Measurements from ENCODE around the gene CFAP97D2. TPM values are rescaled to one million over a fixed set of nuclear protein-coding genes. Genes with fewer than 3 reads are reported as not detected.

Gene CFAP97D2
- total RNA-seq, 2 experiments from 2014 or later = 0.47 to 0.52 TPM

DNA sequence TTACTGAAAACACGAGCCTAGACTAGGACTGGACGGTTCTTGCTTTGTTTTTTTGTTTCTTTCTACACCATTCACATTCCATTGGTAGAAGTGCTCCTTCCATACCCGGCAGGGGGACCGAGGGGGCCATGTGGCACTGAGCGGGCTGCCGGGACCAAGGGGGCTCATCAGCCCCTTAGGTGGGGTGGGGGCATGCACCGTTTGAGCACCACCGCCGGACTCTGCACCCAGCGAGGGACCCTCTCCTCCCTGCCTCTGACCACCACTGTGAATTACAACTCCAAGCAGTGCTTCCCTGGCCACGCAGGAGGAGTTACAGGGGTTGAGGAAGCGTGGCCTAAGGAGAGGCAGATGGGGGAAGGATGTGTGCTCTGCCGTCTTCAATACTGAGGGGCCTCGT is 15.0 kb upstream of the CFAP97D2 start:
- ATAC-seq (ENCODE audit: poor library complexity) (no peak), DNase-seq (no peak)
- Histone ChIP-seq H3K4me1 (ENCODE audit: insufficient read depth, low read length) (peaks cover 71% of the 10 kb centered on the region), H3K4me3 (ENCODE audit: low read length) (no peak overlapping the region), H3K36me3 (ENCODE audit: insufficient read depth, low read length) (no peaks in the 10 kb centered on the region), H3K27me3 (ENCODE audit: control insufficient read depth in 1 of 2, insufficient read depth in 2 of 2, low read length in 2 of 2) (no peaks in the 10 kb centered on the region), H3K9me3 (ENCODE audit: control insufficient read depth in 1 of 2, insufficient read depth in 1 of 2, low read length in 2 of 2) (peaks cover 0 to 6% of the 10 kb centered on the region in 2 experiments), H3K27ac (ENCODE audit: low read depth in 1 of 2, low read length in 2 of 2) (no peak overlapping the region)
- POLR2A ChIA-PET = interaction anchor here (0.6 to 4.9 kb wide), 4 partner anchors 12 to 33 kb away, joined by 3 to 50 read pairs (median 4); no protein-coding TSS in a partner anchor
- no peaks in the 10 kb centered on the region for H3K9me3 Mint-ChIP-seq
- no peaks in the 10 kb centered on the region for H3K27me3 Mint-ChIP-seq
- H3K4me1 Mint-ChIP-seq (ENCODE audit: low read depth) = peaks cover 89% of the 10 kb centered on the region
- H3K36me3 Mint-ChIP-seq (ENCODE audit: low read depth) = no peaks in the 10 kb centered on the region
- TF ChIP-seq, protein P1, sequence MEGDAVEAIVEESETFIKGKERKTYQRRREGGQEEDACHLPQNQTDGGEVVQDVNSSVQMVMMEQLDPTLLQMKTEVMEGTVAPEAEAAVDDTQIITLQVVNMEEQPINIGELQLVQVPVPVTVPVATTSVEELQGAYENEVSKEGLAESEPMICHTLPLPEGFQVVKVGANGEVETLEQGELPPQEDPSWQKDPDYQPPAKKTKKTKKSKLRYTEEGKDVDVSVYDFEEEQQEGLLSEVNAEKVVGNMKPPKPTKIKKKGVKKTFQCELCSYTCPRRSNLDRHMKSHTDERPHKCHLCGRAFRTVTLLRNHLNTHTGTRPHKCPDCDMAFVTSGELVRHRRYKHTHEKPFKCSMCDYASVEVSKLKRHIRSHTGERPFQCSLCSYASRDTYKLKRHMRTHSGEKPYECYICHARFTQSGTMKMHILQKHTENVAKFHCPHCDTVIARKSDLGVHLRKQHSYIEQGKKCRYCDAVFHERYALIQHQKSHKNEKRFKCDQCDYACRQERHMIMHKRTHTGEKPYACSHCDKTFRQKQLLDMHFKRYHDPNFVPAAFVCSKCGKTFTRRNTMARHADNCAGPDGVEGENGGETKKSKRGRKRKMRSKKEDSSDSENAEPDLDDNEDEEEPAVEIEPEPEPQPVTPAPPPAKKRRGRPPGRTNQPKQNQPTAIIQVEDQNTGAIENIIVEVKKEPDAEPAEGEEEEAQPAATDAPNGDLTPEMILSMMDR (IDR thresholded peaks at IDR 0.05) = no peak
- H3K27ac Mint-ChIP-seq = peak overlapping the region; percentile 69
- H3K4me3 Mint-ChIP-seq = no peak overlapping the region
- intact Hi-C loops (cut with DNase I, micrococcal nuclease) = loop anchor here in 1 of 2 experiments (5.0 kb wide), 1 partner anchor 37 kb away; no protein-coding TSS in a partner anchor
- CTCF ChIA-PET = no interaction called here

DNA sequence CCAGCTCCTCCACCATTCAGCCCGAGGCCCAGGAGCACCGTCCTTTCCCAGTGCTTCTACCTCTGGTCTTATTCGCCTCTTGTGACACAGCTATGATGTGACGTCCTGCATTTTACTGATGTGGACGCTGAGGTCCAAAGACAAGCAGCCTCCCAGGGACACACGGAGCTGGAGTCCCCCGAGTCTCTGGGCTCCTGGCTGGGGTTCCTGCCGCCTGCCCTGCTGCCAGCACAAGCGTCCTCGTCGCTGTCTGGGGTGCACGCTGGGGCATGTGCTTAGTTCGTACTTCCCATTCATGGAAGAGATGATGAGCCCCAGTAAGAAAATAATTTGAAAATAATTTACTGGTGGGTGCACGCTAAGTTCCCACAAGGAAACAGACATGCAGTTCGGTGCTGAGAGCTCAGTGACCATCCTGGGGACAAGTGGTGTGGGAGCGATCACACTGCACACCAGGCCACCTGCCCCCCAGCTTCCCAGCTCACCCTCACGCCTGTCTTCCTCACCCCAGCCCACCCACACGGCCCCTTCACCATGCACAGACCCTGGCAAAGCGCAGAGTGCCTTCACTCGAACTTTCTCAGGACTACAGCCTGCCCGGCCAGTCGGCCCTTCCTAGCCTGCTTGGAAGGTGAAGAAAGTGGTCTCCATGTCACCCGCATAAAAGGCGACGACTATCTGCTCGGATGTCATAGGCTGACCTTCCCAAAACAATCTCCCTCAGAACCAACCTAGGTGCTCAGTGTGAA is 14.2 kb upstream of the CFAP97D2 start:
- intact Hi-C loops (cut with DNase I, micrococcal nuclease) = loop anchor here (5.0 kb wide), 2 partner anchors 38 to 42 kb away; no protein-coding TSS in a partner anchor
- CTCF ChIA-PET = no interaction called here
- H3K4me3 ChIP-seq (ENCODE audit: low read length) = no peak overlapping the region
- DNase-seq (no peak), ATAC-seq (ENCODE audit: poor library complexity) (no peak)
- Mint-ChIP-seq H3K4me3 (peak overlapping the region; percentile 25), H3K36me3 (ENCODE audit: low read depth) (no peaks in the 10 kb centered on the region), H3K4me1 (ENCODE audit: low read depth) (peaks cover 81% of the 10 kb centered on the region), H3K27ac (peak overlapping the region; percentile 69), H3K27me3 (no peaks in the 10 kb centered on the region), H3K9me3 (no peaks in the 10 kb centered on the region)
- H3K27ac ChIP-seq (ENCODE audit: low read depth in 1 of 2, low read length in 2 of 2) = no peak overlapping the region
- H3K27me3 ChIP-seq (ENCODE audit: control insufficient read depth in 1 of 2, insufficient read depth in 2 of 2, low read length in 2 of 2) = no peaks in the 10 kb centered on the region
- TF ChIP-seq, protein P1 (IDR thresholded peaks at IDR 0.05) = no peak
- H3K9me3 ChIP-seq (ENCODE audit: control insufficient read depth in 1 of 2, insufficient read depth in 1 of 2, low read length in 2 of 2) = peaks cover 0 to 6% of the 10 kb centered on the region in 2 experiments
- POLR2A ChIA-PET = interaction anchor here (1.5 to 4.9 kb wide), 3 partner anchors 13 to 22 kb away, joined by 4 to 50 read pairs (median 19); no protein-coding TSS in a partner anchor
- no peaks in the 10 kb centered on the region for H3K36me3 ChIP-seq (ENCODE audit: insufficient read depth, low read length)
- H3K4me1 ChIP-seq (ENCODE audit: insufficient read depth, low read length) = peaks cover 71% of the 10 kb centered on the region

DNA sequence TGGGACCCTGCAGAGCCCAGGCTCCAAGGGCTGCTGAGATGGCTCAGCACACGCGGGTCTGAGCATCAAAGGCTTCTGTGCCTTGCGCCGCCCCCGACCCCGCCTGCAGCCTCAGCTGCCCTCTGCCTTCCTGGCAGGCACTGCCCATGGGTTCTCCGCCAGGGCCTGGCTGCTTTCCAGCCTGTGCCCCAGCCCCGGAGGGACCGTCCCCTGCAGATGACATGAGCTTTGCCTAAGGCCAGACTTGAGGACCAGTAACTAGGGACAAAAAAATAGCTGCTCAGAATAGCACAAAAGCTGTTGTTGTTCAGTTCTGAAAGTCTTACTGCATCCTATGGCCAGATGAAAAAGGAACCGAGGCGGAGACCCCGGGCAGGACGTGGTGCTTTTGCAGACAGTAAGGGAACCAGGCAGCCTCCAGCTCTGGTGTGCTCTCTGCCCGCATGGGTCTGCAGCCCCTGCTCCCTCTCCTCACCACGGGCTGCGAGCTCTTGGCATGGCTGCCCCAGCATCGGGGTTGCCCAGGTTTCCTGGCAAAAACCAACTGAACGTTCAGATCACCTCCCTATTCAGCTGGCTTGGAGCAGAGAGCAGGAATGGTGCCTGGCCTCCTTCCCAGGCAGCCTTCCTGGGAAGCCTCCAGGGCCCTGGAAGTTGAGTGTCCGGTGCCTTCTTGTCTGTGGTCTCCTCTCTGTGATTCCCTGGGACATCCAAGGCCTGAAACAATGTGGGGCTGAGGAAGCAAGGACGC is 12.5 kb upstream of the CFAP97D2 start:
- ATAC-seq (ENCODE audit: poor library complexity) (no peak), DNase-seq (no peak)
- ChIA-PET POLR2A (interaction anchor here (0.8 to 3.6 kb wide), 8 partner anchors 10 to 26 kb away, joined by 3 to 19 read pairs (median 3); no protein-coding TSS in a partner anchor), CTCF (interaction anchor here (1.4 kb wide), 1 partner anchor 21 kb away, joined by 3 read pairs; no protein-coding TSS in a partner anchor)
- Histone ChIP-seq H3K4me3 (ENCODE audit: low read length) (no peak overlapping the region), H3K27ac (ENCODE audit: low read depth in 1 of 2, low read length in 2 of 2) (no peak overlapping the region), H3K4me1 (ENCODE audit: insufficient read depth, low read length) (peaks cover 57% of the 10 kb centered on the region), H3K27me3 (ENCODE audit: control insufficient read depth in 1 of 2, insufficient read depth in 2 of 2, low read length in 2 of 2) (no peaks in the 10 kb centered on the region), H3K9me3 (ENCODE audit: control insufficient read depth in 1 of 2, insufficient read depth in 1 of 2, low read length in 2 of 2) (no peaks in the 10 kb centered on the region), H3K36me3 (ENCODE audit: insufficient read depth, low read length) (no peaks in the 10 kb centered on the region)
- no peaks in the 10 kb centered on the region for H3K9me3 Mint-ChIP-seq
- no peak overlapping the region for H3K4me3 Mint-ChIP-seq
- TF ChIP-seq, protein P1 (IDR thresholded peaks at IDR 0.05) = no peak
- peaks cover under 1% of the 10 kb centered on the region for H3K36me3 Mint-ChIP-seq (ENCODE audit: low read depth)
- peak overlapping the region; percentile 85 for H3K27ac Mint-ChIP-seq
- intact Hi-C loops (cut with DNase I, micrococcal nuclease) = loop anchor here in 1 of 2 experiments (2.0 to 5.0 kb wide), 2 partner anchors 28 to 41 kb away; no protein-coding TSS in a partner anchor
- H3K4me1 Mint-ChIP-seq (ENCODE audit: low read depth) = peaks cover 64% of the 10 kb centered on the region
- H3K27me3 Mint-ChIP-seq = no peaks in the 10 kb centered on the region

Data from CD4-positive, alpha-beta T cell (primary cell).